Measurements from ENCODE around the gene ZNF91.
A peak's percentile ranks its signal among the peaks of the same experiment; 100 is the strongest.
"Not testable (repeated sequence)": the region's sequence is repeated elsewhere in the genome, so short reads cannot be mapped to it uniquely, and the experiment has no call there.

The ZNF91 gene

DNA sequence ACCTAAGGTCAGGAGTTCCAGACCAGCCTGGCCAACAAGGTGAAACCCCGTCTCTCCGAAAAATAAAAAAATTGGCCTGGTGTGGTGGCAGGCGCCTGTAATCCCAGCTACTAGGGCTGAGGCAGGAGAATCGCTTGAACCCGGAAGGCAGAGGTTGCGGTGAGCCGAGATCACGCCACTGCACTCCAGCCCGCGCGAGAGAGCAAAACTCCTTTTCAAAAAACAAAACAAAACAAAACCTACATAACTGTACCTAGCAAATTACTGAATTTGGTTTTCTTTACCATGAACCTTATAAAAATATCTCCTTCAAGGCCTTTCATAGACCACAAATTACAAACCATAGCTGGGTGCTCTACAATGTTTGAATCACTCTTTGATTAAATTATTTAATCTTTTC, 760 bp downstream of the ZNF91 start:
- peak; percentile 66 for DNase-seq

DNA sequence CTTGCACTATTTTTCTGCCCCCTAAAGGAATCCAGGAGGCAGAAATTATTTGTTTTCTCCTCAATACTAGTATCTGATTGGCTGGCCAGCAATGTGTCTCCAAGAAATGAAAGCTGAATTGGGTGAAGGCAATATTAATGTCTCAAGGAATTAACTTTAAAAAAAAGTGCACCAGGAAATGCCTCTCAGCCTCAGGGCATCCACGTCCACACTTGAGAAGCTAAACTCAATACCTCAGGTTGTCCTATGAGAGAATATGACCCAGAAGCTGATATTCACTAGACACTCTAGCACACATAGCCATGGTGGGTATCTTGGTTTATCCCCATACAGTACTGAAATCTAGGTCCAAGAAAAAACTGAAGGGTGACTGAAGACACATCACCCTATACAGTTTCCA, 2.1 kb downstream of the ZNF91 start:
- DNase-seq = no peak

DNA sequence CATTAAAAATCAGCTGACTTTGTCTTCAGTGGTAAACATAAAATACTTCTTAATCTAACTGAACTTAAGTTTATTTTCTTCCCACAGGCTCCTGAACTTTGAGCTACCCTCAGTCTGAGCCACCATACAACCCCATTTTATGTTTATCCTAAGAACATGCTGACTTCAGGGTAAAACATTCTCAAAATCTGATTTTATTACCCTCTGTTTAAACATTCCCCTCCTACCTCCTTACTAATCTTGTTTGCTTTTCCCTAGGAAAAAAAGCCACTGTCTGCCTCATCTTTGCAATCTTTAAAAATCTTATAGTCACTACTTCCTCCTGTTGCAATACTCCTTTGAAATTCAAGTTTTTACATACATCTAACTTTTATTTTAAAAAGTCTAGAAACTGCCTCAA, 4.0 kb downstream of the ZNF91 start:
- no peak for DNase-seq

DNA sequence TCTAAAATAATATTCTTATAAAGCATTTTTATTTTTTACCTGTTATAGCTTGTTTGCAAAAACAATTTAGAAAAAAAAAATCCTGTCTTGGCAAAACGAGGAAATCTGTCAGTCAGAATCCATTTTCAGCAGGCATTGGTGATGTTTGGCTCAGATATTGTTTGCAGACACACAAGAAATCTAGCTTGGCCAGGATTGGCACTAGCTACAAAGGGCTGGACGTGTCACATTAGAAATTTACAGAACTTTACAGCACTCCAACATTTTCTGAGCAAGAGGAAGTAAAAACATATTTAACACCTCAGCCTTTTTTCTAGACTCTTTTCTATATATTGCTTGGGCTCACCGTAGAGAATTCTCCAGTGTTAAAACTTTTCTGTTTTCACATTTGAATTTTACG, 9.9 kb downstream of the ZNF91 start:
- no peak for DNase-seq

DNA sequence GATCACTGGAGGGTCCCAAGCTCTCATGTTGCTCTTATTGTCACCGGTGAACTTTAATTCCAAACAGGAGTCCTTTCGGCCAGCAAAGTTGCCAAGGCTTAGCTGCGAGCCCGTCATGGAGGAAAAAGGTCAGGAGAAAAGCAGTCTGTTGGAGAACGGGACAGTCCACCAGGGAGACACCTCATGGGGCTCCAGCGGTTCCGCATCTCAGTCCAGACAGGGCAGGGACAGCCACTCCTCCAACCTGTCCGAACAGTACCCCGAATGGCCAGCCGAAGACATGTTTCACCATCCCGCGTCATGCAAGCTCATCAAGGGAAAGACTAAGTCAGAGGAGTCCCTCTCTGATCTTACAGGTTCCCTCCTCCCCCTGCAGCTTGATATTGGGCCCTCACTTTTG, 10.4 kb downstream of the ZNF91 start:
- no peak for DNase-seq

DNA sequence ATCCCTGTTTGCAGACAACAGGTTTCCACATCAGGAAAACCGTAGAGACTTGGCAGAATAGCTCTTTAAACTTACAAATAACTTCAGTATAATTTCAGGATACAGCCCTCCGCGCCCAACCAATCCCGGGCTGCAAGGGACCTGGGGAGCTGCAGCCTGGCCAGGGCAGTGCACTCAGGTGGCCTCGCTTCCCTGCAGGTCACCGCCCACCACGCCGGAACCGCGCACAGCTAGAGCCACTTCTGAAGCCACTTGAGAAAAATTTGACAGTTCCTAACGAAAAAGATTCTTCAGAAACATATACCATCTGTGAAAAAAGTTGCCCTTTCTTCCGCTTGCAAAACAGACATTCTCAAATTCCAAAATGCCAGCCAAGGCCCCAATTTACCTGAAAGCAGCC, 11.1 kb downstream of the ZNF91 start:
- no peak for DNase-seq

DNA sequence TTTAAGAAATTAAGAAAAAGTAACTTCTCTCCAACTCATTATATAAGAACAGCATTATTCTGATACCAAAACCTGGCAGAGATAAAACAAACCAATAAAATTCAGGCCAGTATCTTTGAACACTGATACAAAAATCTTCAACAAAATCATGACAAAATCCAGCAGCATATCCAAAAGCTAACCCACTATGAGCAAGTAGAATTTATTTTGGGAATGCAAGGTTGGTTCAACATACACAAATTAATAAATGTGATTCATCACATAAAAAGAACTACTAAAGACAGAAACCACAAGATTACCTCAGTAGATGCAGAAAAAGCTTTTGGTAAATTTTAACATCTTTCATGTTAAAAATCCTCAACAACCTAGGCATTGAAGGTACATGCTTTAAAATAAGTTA, 12.3 kb downstream of the ZNF91 start:
- DNase-seq = no peak

DNA sequence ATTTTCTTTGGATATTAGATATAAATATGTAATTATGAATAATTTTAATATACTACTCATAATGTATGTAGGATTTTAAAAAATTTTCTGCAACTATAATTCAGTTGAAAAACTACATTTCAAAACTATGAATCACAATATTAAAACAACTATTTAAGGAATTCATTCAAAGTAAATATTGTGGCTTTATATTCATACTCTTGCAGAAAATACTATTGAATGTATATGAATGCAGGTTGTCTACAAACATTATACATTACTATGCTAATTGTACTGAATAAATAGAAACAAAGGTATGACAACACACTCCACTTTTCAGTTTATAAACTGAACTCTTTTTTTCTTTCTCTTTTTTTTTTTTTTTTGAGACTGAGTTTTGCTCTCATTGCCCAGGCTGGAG, 14.2 kb downstream of the ZNF91 start:
- no peak for DNase-seq

DNA sequence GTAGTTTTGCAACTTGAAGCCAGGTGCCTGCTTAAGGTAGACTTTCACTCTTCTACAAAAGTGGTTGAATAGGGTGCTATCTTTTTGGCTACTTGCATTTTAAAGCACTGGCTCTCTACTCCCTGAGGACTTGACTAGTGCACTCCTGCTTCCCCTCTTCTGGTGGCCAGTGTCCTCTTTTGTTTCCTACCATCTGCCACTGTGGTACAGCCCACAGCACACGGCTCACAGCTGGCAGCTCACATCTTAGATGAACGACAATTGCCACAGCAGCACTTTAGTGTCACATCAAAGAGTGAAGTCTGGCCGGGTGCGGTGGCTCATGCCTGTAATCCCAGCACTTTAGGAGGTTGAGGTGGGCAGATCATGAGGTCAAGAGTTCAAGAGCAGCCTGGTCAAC, 15.6 kb downstream of the ZNF91 start:
- not testable (repeated sequence) for DNase-seq

DNA sequence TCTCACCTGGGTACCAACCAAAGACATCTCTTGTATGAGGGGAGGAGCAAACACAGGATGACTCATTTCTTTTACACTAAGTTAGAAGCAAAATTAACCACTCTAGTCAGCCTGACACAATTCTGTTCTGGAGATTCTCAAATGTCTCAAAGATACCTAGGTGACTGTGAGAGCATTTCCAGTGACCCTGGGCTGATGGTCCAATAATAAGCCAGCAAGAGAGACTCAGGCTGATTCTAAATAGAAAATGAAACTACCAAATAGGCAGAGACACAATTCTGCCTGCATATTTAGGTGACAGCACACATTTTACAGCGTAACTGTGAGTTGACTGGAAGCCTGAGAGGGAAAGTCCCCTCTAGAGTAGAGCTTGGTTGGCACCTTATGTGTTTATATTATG, 16.3 kb downstream of the ZNF91 start:
- no peak for DNase-seq

DNA sequence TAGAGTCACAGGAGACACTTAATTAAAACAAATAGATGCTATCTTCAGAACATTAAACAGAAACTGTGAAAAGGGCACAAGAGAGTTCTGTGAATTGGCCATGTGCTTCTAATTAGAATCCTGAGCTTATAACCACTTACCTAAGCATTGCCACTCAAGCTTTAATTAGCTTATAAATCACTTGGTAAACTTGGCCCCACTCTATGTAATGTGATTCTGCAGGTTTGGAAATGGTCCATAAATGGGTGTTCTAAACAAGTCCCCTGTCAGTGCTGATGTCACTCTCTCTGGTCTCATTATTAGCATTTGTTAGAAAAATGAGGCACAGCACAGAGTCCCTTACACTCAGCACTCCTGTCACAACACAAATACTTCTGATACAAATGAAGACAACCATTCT, 18.0 kb downstream of the ZNF91 start:
- DNase-seq = no peak

DNA sequence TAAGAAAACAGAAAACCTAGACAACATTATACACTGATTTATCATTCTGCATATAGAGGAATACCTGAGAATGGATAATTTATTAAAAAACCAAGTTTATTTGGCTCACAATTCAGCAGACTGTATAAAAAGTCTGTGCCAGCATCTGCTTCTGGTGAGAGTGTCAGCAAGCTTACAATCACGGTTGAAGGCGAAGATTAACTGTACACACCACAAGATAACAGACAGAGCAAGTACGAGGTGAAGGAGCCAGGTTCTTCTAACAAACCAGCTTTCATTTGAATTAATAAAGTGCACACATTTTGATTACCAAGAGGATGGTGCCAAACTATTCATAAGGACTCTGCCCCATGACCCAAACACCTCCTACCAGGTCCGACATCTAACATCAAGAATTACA, 28.8 kb downstream of the ZNF91 start:
- no peak for DNase-seq

DNA sequence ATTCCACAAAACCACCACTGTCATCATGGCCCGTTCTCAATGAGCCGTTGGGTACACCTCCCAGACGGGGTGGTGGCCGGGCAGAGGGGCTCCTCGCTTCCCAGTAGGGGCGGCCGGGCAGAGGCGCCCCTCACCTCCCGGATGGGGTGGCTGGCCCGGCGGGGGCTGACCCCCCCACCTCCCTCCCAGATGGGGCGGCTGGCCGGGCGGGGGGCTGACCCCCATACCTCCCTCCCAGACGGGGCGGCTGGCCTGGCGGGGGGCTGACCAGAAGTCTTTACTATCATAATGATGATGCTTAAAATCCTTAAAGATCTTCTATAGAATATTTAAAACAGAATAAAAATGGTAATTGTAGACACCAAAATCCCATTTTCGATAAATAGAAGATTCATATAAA, 29.2 kb downstream of the ZNF91 start:
- DNase-seq = not testable (repeated sequence)

DNA sequence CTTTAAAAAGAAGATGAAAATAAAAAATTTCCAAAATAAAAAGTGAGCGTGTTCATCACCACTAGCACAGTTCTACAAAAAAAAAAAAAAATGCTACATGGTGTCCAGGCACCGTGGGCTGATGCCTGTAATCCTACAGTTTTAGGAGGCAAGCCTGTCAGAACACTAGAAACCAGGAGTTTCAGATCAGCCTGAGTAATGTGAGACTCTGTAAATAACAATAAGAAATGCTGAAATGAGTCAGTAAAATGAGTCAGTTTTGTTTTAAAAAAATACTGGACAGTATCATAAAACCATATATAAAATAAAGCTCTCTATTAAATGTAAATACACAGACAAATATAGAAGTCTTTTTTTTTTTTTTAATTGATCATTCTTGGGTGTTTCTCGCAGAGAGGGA, 30.0 kb downstream of the ZNF91 start:
- no peak for DNase-seq

DNA sequence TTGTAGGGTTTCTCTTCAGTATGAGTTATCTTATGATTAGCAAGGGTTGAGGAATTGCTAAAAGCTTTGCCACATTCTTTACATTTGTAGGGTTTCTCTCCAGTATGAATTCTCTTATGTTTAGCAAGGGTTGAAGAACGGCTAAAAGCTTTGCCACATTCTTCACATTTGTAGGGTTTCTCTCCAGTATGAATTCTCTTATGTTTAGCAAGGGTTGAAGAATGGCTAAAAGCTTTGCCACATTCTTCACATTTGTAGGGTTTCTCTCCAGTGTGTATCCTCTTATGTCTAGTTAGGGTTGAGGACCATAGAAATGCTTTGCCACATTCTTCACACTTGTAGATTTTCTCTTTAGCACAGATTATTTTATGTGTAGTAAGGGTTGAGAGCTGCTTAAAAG, 33.4 kb downstream of the ZNF91 start:
- DNase-seq = not testable (repeated sequence)

DNA sequence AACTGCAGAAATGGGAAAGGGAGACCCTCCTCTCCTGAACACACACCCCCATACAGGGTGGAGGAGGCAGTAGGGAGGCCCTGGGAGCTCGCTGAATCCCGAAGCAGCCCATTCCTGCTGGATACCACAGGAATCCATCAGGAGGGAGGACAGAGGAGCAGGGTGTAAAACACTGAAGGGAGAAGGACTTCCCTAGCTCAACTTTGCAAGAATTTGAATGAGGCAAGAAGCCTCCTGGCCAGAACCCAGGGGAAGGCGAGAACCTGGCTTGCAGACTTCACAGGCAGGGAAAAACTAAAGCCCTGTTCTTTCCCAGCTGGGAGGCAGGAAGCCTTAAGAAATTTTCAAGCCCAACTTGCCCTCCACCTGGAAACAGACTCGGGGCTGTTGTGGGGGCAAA, 43.5 kb downstream of the ZNF91 start:
- DNase-seq = no peak

DNA sequence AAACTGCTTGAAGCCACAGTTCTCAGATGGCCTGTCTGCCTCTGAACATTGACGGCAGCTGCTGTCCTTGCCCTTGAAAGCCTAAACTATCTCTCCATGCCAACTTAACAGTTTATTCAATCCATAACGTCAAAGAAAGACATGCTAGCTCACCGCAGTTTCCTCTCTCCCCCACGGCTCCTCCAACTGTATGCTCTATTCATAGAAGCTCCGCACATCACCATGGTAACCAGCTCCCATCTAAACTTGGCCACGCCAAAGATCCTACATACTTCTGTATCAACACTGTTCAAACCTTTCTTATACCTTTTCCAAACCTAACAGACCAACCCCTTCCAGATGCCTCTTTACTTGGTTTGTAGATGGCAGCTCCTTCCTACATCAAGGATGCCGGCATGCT, 48.6 kb downstream of the ZNF91 start:
- no peak for DNase-seq

DNA sequence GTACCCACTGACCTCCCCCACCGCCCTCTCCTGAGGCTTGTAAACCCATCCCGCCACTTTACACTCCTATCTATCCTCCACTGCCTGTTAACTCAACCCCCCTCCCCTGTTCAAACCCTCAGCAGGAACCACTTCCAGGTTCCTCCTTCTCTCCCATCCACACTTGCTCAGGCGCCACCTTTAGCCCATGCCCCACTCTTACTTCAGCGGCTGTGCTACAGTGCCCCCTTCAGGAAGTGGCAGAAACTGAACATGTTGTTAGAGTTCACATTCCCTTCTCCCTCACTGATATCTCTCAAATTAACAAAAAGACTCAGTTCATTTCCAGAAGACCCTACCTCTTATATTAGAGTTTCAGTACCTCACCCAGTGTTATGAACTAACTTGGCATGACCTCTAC, 49.4 kb downstream of the ZNF91 start:
- peak; percentile 15 for DNase-seq

DNA sequence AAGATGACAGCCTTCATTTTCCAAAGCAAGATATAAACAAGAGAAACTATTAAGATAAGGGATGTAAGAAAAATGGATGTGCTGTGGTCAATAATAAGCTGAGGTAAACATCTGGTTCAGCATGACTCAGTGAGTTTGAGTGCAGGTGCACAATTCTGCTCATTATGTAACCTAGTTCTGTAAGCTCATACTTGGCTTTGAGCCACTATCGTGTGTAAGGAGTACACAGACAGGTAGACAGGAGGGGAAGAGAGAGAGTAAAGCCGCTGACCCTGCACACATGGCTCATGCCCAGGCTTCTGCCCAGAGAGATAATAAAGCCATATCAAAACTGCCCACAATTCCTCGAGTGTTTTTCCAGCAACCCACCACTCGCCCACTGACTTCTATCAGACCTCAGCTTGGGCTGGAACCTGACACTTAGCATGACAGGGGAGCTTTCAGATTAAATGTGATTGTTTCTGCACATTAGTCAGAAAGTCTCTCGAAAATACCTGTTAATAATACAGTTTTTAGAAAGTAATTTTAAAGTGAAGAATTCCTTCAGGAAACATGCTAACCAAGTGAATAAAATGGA, 51.7 kb downstream of the ZNF91 start:
- no peak for DNase-seq

DNA sequence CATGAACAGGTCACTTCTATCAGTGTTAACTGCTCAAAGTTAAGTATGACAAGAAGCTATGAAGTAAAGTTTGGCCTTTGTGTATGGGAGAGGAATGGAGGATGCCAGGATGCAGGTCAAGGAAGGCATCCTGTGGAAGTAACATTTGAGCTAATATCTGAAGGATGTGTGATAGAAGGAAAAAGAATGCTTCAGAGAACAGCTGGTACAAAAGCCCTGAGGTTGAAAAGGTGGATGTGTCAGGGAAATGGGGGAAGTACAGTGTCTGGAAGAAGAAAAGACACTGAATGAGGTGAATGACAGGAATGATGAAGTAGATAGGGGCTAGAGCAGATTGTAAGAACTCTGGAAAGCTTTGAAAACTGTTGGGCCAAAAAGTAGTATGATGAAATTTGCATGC, 67.1 kb downstream of the ZNF91 start:
- no peak for DNase-seq

DNA sequence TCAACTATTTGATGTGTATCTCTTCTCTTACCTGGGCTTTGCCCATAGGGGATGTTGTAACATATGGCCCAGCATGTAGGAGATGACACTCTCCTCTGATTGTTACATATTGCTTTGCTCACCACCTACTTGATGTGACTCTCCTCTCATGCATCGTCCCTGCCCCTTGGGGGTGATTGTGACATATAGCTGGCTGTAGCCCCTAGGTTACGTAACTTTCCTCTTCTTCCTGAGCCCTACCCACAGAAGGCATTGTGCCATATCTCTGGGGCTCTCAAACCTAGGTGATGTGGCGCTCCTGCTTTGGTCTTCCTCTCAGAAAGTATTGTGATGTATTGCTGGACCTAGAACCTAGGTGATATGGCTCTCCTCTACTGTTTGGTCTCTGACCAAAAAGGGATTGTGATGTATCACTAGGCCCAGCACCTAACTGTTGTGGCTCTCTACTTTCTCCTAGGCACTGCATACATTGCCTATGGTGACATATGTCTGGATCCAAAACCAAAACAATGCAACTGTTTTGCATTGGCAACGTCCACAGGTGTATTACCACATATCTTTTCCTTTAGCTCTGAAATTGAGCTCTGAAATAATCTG, 73.2 kb downstream of the ZNF91 start:
- no peak for DNase-seq

DNA sequence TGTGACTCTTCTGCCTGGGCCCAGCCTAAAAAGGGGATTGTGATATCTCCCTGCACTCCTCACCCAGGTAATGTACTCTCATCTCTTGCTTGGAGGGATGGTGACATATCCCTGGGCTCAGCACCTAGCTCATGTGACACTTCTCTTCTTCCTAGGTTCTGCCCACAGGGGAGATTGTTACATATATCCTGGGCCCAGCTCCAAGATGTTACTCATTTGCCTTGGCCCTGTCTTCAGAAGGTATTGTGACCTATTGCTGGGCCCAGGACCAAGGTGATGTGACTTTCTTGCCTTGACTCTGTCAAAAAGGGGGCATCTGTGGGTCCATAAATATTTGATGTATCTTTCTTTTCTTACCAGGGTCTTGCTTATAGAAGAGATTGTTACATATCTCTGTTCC, 73.9 kb downstream of the ZNF91 start:
- not testable (repeated sequence) for DNase-seq

DNA sequence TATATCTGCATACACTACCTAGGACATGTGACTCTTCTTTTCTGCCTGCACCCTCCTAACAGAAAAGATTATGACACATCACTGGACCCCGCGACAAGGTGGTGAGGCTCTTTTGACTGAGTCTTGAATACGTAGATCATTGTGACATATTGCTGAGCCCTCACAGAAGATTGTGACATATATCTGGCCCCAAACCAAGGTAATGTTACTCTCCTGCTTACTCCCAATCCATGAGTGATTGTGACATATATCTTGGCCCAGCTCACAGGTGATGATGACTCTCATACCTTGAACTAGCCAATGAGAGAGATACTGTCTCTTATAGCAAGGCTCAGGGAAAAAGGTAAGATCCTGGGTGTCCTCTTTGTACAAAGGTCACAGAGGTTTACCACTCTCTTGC, 75.7 kb downstream of the ZNF91 start:
- not testable (repeated sequence) for DNase-seq

DNA sequence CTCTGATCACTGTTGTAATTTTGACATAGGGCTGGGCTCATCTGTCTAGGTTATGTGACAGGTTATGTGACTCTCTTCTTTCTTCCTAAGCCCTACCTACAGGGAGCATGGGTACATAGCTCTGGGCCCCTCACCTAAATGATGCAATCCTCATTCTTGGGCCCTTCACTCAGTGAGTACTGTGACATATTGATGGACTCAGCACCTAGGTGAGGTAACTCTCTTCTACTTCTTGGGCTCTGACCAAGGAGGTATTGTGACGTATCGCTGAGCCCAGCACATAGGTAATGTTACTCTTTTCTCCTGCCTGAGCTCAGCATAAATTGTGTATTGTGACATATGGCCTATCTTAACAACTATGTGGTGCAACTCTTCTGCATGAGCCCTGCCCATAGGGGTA, 76.3 kb downstream of the ZNF91 start:
- not testable (repeated sequence) for DNase-seq

DNA sequence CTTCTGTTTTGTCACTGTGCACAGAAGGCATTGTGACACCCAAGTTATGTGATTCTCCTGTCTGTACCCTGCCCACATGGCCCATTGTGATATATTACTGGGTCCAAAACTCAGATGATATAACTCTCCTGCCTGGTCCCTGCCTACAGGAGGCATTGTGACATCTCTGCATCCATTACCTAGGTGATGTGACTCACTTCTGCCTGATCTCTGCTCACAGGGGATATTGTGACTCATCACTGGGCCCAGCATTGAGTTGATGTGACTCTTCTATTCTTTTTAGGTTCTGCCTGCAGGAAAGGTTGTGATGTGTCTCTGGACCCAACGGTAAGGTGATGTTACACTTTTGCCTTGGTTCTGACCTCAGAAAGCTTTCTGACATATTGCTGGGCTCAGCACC, 77.1 kb downstream of the ZNF91 start:
- DNase-seq = no peak

DNA sequence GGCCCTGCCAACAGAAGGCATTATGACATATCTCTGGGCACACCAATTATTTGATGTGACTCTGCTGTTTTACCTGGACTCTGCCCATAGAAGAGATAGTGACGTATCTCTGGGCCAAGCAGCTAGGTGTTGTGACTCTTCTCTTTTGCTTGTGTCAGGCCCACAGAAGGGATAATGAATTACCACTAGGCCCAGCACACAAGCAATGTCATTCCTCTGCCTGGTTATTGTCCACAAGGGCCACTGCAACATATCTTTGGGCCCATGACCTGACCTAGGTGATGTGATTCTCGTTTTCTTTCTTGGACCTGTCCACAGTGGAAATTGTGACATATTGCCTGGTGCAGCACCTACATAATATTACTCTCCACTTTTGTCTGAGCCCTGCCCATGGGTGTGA, 80.0 kb downstream of the ZNF91 start:
- no peak for DNase-seq
